ENCODE data around the gene SLC7A1. TPM values are rescaled to one million over a fixed set of nuclear protein-coding genes. Genes with fewer than 3 reads are reported as not detected.

The SLC7A1 gene
- polyA plus RNA-seq, 3 donors = 0.89 to 2.2 (median 0.92) TPM

DNA sequence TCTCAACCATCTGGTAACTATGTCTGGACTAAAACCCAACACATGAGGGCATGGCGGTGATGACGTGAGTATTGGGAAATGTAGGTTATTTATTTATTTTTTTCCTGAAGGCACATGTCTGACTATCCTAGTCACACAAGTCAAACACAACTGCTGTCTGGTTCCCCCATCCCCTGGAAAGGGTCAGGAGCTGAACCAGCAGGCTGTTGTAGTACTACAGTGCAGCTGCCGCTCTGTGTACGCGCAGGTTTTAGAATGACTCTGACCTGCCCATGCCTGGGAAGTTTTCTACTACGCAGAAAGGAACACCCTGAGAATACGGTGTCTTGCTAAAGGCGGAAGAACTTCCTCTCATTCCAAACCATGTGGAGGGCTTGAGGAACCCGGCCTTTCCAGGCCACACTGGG, 1.2 kb downstream of the SLC7A1 start:
- TF ChIP-seq, protein P1, sequence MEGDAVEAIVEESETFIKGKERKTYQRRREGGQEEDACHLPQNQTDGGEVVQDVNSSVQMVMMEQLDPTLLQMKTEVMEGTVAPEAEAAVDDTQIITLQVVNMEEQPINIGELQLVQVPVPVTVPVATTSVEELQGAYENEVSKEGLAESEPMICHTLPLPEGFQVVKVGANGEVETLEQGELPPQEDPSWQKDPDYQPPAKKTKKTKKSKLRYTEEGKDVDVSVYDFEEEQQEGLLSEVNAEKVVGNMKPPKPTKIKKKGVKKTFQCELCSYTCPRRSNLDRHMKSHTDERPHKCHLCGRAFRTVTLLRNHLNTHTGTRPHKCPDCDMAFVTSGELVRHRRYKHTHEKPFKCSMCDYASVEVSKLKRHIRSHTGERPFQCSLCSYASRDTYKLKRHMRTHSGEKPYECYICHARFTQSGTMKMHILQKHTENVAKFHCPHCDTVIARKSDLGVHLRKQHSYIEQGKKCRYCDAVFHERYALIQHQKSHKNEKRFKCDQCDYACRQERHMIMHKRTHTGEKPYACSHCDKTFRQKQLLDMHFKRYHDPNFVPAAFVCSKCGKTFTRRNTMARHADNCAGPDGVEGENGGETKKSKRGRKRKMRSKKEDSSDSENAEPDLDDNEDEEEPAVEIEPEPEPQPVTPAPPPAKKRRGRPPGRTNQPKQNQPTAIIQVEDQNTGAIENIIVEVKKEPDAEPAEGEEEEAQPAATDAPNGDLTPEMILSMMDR (IDR thresholded peaks at IDR 0.05) = no peak
- Mint-ChIP-seq H3K4me1 (peaks cover 30% of the 10 kb centered on the region), H3K27ac (peak overlapping the region; percentile 81 to 89 (median 86)), H3K9me3 (no peaks in the 10 kb centered on the region), H3K4me3 (peak overlapping the region; percentile 87 to 89), H3K27me3 (ENCODE audit: low read depth in 3 of 3) (peaks cover 10 to 17% (median 15%) of the 10 kb centered on the region in 3 donors), H3K36me3 (peaks cover 4% of the 10 kb centered on the region in 2 donors)
- peaks cover 12 to 21% of the 10 kb centered on the region in 2 donors for H3K4me1 ChIP-seq (ENCODE audit: control insufficient read depth in 1 of 2, insufficient read depth in 2 of 2, low read length in 2 of 2)
- 0% methylated on average over 4 of the region's 9 CpGs for WGBS (ENCODE audit: insufficient coverage)
- DNase-seq = peak; percentile 51 to 74 (median 58)
- H3K4me3 ChIP-seq (replicated peaks in 1 of 3; ENCODE audit: low read depth in 2 of 3, low read length in 3 of 3) = peak overlapping the region; percentile 47 to 79 (median 77)
- no peaks in the 10 kb centered on the region for H3K36me3 ChIP-seq (replicated peaks in 1 of 2; ENCODE audit: control insufficient read depth in 1 of 2, insufficient read depth in 2 of 2, low read length in 2 of 2)
- peak overlapping the region; percentile 38 to 95 for H3K27ac ChIP-seq (ENCODE audit: low read depth in 1 of 2, low read length in 2 of 2)
- H3K27me3 ChIP-seq (ENCODE audit: control insufficient read depth in 2 of 2, insufficient read depth in 2 of 2, low read length in 2 of 2) = peaks cover 2 to 12% of the 10 kb centered on the region in 2 donors
- H2AFZ ChIP-seq (ENCODE audit: insufficient read depth, low read depth, low read length, poor library complexity, severe bottlenecking) = peak overlapping the region; percentile 71
- intact Hi-C loops (cut with micrococcal nuclease) = loop anchor here (10.0 kb wide), 2 partner anchors 260 to 510 kb away; partner anchors contain the start of gene UBL3 (in 1 of the 2)
- peak overlapping the region; percentile 98 for H3K9ac ChIP-seq (ENCODE audit: insufficient read depth, low read length, poor library complexity, severe bottlenecking)
- H3K79me2 ChIP-seq (ENCODE audit: insufficient read depth, low read length) = peaks cover 60% of the 10 kb centered on the region
- no peaks in the 10 kb centered on the region for H4K20me1 ChIP-seq (ENCODE audit: insufficient read depth, low read length)
- no peaks in the 10 kb centered on the region for H3K9me3 ChIP-seq (replicated peaks in 1 of 2; ENCODE audit: control insufficient read depth in 1 of 2, insufficient read depth in 1 of 2, low read length in 2 of 2)
- H3K4me2 ChIP-seq (replicated peaks; ENCODE audit: extremely low read depth, low read length, poor library complexity, severe bottlenecking) = peak overlapping the region; percentile 71

DNA sequence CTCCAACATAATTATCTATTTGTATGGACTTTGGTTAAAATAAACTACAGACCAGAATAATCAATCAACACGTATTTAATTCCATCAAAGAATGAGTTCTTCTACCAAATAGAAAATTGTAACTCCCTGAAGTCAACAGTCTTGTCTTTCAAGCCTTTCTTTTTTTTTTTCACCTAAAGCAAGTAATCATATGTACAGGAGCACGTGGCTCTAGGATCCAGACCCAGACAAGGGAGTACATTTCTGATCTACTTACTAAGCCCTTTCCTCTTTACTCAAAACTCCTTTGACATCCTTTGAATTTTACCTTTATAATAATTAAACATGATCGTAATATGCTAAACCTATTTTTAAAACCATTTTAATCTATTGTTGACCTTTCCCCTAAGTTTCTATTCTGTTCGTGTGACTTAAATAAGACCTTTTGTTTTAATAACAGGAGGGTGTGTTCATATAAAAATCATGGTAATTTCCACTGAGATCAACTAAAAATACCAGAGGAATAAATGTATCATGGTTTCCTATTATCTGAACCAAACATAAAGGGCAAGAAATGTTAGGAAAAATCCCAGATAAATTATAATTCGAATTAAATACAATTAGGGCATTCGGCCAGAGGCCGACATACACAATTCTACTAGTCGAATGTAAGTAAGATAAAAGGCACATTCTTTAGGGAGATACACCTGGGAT, 1.7 kb downstream of the SLC7A1 start:
- H3K4me3 ChIP-seq (replicated peaks in 1 of 3; ENCODE audit: low read depth in 2 of 3, low read length in 3 of 3) = peak overlapping the region in 1 of 3 experiments; percentile 79
- H3K27me3 ChIP-seq (ENCODE audit: control insufficient read depth in 2 of 2, insufficient read depth in 2 of 2, low read length in 2 of 2) = peaks cover 2 to 12% of the 10 kb centered on the region in 2 donors
- intact Hi-C loops (cut with micrococcal nuclease) = loop anchor here (10.0 kb wide), 2 partner anchors 261 to 511 kb away; partner anchors contain the start of gene UBL3 (in 1 of the 2)
- H3K9ac ChIP-seq (ENCODE audit: insufficient read depth, low read length, poor library complexity, severe bottlenecking) = peak overlapping the region; percentile 98
- 100% methylated on average over 1 of the region's 8 CpGs for WGBS (ENCODE audit: insufficient coverage)
- TF ChIP-seq, protein P1 (IDR thresholded peaks at IDR 0.05) = no peak
- no peaks in the 10 kb centered on the region for H4K20me1 ChIP-seq (ENCODE audit: insufficient read depth, low read length)
- H2AFZ ChIP-seq (ENCODE audit: insufficient read depth, low read depth, low read length, poor library complexity, severe bottlenecking) = peak overlapping the region; percentile 71
- no peaks in the 10 kb centered on the region for H3K9me3 ChIP-seq (replicated peaks in 1 of 2; ENCODE audit: control insufficient read depth in 1 of 2, insufficient read depth in 1 of 2, low read length in 2 of 2)
- peaks cover 65% of the 10 kb centered on the region for H3K79me2 ChIP-seq (ENCODE audit: insufficient read depth, low read length)
- peaks cover 12 to 21% of the 10 kb centered on the region in 2 donors for H3K4me1 ChIP-seq (ENCODE audit: control insufficient read depth in 1 of 2, insufficient read depth in 2 of 2, low read length in 2 of 2)
- H3K4me2 ChIP-seq (replicated peaks; ENCODE audit: extremely low read depth, low read length, poor library complexity, severe bottlenecking) = peak overlapping the region; percentile 71
- Mint-ChIP-seq H3K27me3 (ENCODE audit: low read depth in 3 of 3) (peaks cover 10 to 17% (median 13%) of the 10 kb centered on the region in 3 donors), H3K4me1 (peaks cover 30% of the 10 kb centered on the region), H3K9me3 (no peaks in the 10 kb centered on the region), H3K36me3 (peaks cover 4% of the 10 kb centered on the region in 2 donors), H3K4me3 (peak overlapping the region; percentile 87 to 89), H3K27ac (peak overlapping the region in 4 of 7 donors; percentile 81 to 87 (median 85))
- DNase-seq = no peak
- no peak overlapping the region for H3K27ac ChIP-seq (ENCODE audit: low read depth in 1 of 2, low read length in 2 of 2)
- H3K36me3 ChIP-seq (replicated peaks in 1 of 2; ENCODE audit: control insufficient read depth in 1 of 2, insufficient read depth in 2 of 2, low read length in 2 of 2) = no peaks in the 10 kb centered on the region

All from CD14-positive monocyte (primary cell).